AG09319 (cell line): ENCODE measurements around the gene DDX3X.

Experiments used
- DNase-seq: peaks from one replicate; pipeline ENCODE4 v3.0.0-alpha.2; 2010; ENCODE audit warnings: low read depth; ENCODE audit errors: extremely low read depth
- TF ChIP-seq, protein P1 (sequence below): IDR thresholded peaks from 2 replicates; pipeline ENCODE4 v1.5.1; 2011; ENCODE audit warnings: low read depth, mild to moderate bottlenecking, inconsistent platforms, low read length, moderate library complexity

The DDX3X gene

GRCh38 chrX:41329101-41329500, 4.9 kb upstream of the DDX3X start:
- no peak for DNase-seq
- TF ChIP-seq, protein P1, sequence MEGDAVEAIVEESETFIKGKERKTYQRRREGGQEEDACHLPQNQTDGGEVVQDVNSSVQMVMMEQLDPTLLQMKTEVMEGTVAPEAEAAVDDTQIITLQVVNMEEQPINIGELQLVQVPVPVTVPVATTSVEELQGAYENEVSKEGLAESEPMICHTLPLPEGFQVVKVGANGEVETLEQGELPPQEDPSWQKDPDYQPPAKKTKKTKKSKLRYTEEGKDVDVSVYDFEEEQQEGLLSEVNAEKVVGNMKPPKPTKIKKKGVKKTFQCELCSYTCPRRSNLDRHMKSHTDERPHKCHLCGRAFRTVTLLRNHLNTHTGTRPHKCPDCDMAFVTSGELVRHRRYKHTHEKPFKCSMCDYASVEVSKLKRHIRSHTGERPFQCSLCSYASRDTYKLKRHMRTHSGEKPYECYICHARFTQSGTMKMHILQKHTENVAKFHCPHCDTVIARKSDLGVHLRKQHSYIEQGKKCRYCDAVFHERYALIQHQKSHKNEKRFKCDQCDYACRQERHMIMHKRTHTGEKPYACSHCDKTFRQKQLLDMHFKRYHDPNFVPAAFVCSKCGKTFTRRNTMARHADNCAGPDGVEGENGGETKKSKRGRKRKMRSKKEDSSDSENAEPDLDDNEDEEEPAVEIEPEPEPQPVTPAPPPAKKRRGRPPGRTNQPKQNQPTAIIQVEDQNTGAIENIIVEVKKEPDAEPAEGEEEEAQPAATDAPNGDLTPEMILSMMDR, result no peak

GRCh38 chrX:41332005-41332404, 2.0 kb upstream of the DDX3X start:
- TF ChIP-seq, protein P1, result no peak
- DNase-seq, result no peak

GRCh38 chrX:41332408-41333002, 1.5 kb upstream of the DDX3X start:
- DNase-seq, result no peak
- TF ChIP-seq, protein P1, result no peak

DNA sequence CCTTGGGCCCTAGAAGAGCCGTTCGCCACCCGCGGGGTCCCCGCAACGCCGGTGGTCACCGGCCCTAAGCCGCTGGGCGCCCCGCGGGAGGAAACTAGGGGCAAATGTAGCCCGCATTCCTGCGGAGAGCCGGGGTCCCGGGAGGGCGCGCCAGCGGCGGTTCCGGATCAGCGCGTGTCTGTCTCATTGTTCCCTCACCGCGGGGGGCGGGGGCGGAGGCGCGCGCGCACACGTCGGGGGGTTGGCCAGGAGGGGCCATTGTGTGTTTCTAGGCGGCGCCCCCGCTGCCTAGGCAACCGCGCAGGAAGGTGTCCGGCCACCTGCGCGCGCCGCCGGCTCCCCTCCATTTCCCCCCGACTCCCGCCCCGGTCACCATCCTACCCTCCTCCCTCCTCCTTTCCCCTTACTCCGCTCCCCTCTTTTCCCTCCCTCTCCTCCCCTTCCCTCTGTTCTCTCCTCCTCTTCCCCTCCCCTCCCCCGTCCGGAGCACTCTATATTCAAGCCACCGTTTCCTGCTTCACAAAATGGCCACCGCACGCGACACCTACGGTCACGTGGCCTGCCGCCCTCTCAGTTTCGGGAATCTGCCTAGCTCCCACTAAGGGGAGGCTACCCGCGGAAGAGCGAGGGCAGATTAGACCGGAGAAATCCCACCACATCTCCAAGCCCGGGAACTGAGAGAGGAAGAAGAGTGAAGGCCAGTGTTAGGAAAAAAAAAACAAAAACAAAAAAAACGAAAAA, 789 bp upstream of the DDX3X start:
- TF ChIP-seq, protein P1, result no peak
- DNase-seq, result no peak

GRCh38 chrX:41334363-41335197, 618 bp downstream of the DDX3X start:
- TF ChIP-seq, protein P1, result no peak
- no peak for DNase-seq

DNA sequence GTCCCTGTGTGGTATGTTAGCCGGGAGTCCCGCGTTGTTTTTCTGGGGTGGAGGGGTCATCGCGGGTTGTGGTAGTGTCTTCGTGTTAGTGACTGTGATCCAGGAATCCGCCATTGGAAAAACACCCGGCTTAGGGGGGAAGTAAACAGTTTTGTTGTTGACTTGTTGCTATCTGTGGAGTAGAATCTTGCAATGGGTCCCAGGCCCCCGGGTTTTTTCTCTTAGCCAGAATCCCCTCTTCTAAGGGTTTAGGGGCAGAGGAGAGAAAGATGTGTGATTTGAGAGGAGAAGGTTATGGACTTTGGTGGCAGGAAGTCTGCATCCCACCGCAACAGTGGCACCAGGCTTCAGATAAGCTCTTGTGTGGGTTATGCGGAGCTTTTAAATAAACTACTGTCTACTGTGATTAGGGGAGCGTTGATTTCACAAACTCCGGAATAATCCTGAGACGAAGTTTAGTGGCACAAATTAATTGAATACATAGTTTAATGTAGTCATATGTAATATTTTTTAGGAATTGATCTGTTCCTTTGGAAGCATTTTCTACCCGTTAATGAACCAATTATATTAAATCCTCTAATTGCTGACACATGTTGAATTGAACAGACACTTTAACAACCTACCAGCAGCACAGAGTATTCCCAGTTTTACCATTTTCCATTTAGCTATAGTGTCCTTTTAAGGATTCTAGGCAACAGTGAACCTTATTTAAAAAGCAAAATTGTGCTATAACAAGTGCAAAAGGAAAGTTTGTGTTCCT, 1.4 kb downstream of the DDX3X start:
- no peak for DNase-seq
- TF ChIP-seq, protein P1, result no peak
